HG03039 (cell line): ENCODE results near the gene TULP4.
"Not testable (repeated sequence)": the region's sequence is repeated elsewhere in the genome, so short reads cannot be mapped to it uniquely, and the experiment has no call there.

Experiments
- ATAC-seq: cut with Tn5 transposase; IDR thresholded peaks from one replicate; pipeline ENCODE4 v1.9.1; 2021; ENCODE audit warnings: mild to moderate bottlenecking, moderate library complexity; ENCODE audit not compliant: unreplicated experiment

Gene TULP4

GRCh38 chr6:158464483-158464882 lies 152.2 kb downstream of the TULP4 start:
- ATAC-seq, result no peak

GRCh38 chr6:158465257-158465656 lies 153.0 kb downstream of the TULP4 start:
- no peak for ATAC-seq

GRCh38 chr6:158465747-158466146 lies 153.5 kb downstream of the TULP4 start:
- ATAC-seq, result no peak

GRCh38 chr6:158467923-158468322 lies 155.7 kb downstream of the TULP4 start:
- no peak for ATAC-seq

- ATAC-seq, result no peak
Observed at GRCh38 chr6:158468666-158469065, 156.4 kb downstream of the TULP4 start.

- not testable (repeated sequence) for ATAC-seq
Observed at GRCh38 chr6:158470023-158470422, 157.8 kb downstream of the TULP4 start.

- ATAC-seq, result no peak
Observed at GRCh38 chr6:158471339-158471738, 159.1 kb downstream of the TULP4 start.

- ATAC-seq, result no peak
Observed at GRCh38 chr6:158472447-158472846, 160.2 kb downstream of the TULP4 start.

GRCh38 chr6:158474961-158475343 lies 162.7 kb downstream of the TULP4 start:
- ATAC-seq, result no peak

- peak; percentile 78 for ATAC-seq
Observed at GRCh38 chr6:158475344-158476302, 163.4 kb downstream of the TULP4 start.

GRCh38 chr6:158476389-158476788 lies 164.1 kb downstream of the TULP4 start:
- no peak for ATAC-seq

- not testable (repeated sequence) for ATAC-seq
Observed at GRCh38 chr6:158477722-158478121, 165.5 kb downstream of the TULP4 start.

GRCh38 chr6:158480989-158481388 lies 168.7 kb downstream of the TULP4 start:
- no peak for ATAC-seq

GRCh38 chr6:158481690-158482473 lies 169.6 kb downstream of the TULP4 start:
- no peak for ATAC-seq

- no peak for ATAC-seq
Observed at GRCh38 chr6:158485431-158485830, 173.2 kb downstream of the TULP4 start.

- ATAC-seq, result no peak
Observed at GRCh38 chr6:158487495-158487894, 175.2 kb downstream of the TULP4 start.

- no peak for ATAC-seq
Observed at GRCh38 chr6:158488065-158488464, 175.8 kb downstream of the TULP4 start.

- ATAC-seq, result no peak
Observed at GRCh38 chr6:158489441-158489840, 177.2 kb downstream of the TULP4 start.

- no peak for ATAC-seq
Observed at GRCh38 chr6:158492881-158493280, 180.6 kb downstream of the TULP4 start.

GRCh38 chr6:158496700-158497099 lies 184.4 kb downstream of the TULP4 start:
- no peak for ATAC-seq

- ATAC-seq, result no peak
Observed at GRCh38 chr6:158497620-158498019, 185.4 kb downstream of the TULP4 start.

GRCh38 chr6:158498362-158498761 lies 186.1 kb downstream of the TULP4 start:
- ATAC-seq, result no peak
